GM19099 (cell line): ENCODE data around the gene CNTN6.

Source experiments
- POLR2A ChIP-seq: IDR thresholded peaks from 3 replicates; pipeline ENCODE4 v1.6.1; 2011; ENCODE audit warnings: low read depth; ENCODE audit not compliant: insufficient read length; ENCODE audit errors: extremely low read depth

CNTN6 gene

GRCh38 chr3:1228289-1228688 lies 135.5 kb downstream of the CNTN6 start:
- TF ChIP-seq POLR2A = no peak

GRCh38 chr3:1230920-1231319 lies 138.1 kb downstream of the CNTN6 start:
- TF ChIP-seq POLR2A = no peak

- no peak for TF ChIP-seq POLR2A
Measured at GRCh38 chr3:1232276-1232675, 139.5 kb downstream of the CNTN6 start.

GRCh38 chr3:1235526-1236120 lies 142.8 kb downstream of the CNTN6 start:
- no peak for TF ChIP-seq POLR2A

GRCh38 chr3:1251282-1252060 lies 158.6 kb downstream of the CNTN6 start:
- TF ChIP-seq POLR2A = no peak

- TF ChIP-seq POLR2A = no peak
Measured at GRCh38 chr3:1252061-1252430, 159.2 kb downstream of the CNTN6 start.

GRCh38 chr3:1262246-1262645 lies 169.4 kb downstream of the CNTN6 start:
- no peak for TF ChIP-seq POLR2A

- TF ChIP-seq POLR2A = no peak
Measured at GRCh38 chr3:1263121-1263520, 170.3 kb downstream of the CNTN6 start.

- TF ChIP-seq POLR2A = no peak
Measured at GRCh38 chr3:1269808-1270207, 177.0 kb downstream of the CNTN6 start.

- no peak for TF ChIP-seq POLR2A
Measured at GRCh38 chr3:1272546-1273265, 179.9 kb downstream of the CNTN6 start.

GRCh38 chr3:1275495-1275894 lies 182.7 kb downstream of the CNTN6 start:
- TF ChIP-seq POLR2A = no peak

GRCh38 chr3:1287815-1288214 lies 195.0 kb downstream of the CNTN6 start:
- TF ChIP-seq POLR2A = no peak

- TF ChIP-seq POLR2A = no peak
Measured at GRCh38 chr3:1288805-1289494, 196.1 kb downstream of the CNTN6 start.

GRCh38 chr3:1292571-1293071 lies 199.8 kb downstream of the CNTN6 start:
- TF ChIP-seq POLR2A = no peak

- no peak for TF ChIP-seq POLR2A
Measured at GRCh38 chr3:1294586-1294985, 201.8 kb downstream of the CNTN6 start.
